CD4-positive, alpha-beta T cell treated with Interleukin-12 subunit alpha and Interleukin-12 subunit beta, for 1 hour (primary cell): Measurements from ENCODE around the gene PROB1.
"Not testable (repeated sequence)": the region's sequence is repeated elsewhere in the genome, so short reads cannot be mapped to it uniquely, and the experiment has no call there.

Experiments used
- DNase-seq: peaks from one replicate; pipeline ENCODE4 v3.0.0-alpha.2; 2020

The PROB1 gene

DNA sequence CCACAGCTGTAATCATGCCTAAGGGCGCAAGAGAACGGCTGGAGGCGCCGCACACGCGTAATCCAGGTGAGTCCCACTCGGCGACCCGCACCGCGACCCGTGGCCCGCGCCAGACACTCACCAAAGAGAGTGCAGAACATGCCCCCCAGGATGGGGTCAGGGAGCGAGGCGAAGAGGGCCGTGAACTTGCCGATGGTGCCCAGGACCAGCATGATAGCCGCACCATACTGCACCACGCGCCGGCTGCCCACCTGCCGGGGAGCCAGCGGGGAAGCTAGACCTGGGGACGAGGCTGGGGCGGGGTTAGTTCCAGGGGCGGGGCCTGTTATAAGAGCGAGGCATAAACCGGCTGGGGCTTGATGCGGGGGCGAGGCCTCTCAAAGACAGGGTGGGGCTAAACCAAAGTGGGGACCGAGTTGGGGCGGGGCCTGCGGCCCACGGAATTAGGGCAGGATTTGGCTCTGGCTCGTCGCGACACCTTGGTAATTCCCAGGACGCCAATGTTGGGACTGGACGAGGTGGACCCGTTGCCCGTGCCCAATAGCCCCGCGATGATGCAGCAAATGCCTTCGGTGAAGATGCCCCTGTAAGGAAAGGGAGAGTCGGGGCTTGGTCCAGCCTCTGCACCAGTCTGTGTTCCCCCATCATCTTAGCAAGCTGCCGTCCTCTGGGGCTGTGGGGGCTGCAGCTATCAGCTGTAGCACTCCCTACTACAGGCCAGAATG, 16.6 kb downstream of the PROB1 start:
- DNase-seq: no peak

DNA sequence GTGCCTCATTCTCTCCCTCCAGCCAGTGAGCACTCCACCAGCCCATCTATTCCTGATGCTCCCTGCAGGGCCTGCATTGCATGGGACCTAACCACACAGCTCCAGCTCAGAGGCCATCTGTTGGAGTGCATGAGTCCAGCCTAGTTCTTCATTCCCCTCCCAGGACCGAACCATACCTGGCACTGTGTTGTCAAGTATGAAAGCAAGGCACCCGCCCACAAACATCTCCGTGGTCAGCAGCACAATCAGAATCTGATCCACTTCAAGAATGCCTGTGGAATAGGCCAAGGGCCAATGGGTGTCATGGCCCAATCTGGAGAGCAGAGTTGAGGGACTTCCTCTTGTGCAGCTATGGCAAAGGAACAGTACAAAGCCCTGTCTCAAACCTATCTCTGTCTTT, 17.7 kb downstream of the PROB1 start:
- DNase-seq: no peak

DNA sequence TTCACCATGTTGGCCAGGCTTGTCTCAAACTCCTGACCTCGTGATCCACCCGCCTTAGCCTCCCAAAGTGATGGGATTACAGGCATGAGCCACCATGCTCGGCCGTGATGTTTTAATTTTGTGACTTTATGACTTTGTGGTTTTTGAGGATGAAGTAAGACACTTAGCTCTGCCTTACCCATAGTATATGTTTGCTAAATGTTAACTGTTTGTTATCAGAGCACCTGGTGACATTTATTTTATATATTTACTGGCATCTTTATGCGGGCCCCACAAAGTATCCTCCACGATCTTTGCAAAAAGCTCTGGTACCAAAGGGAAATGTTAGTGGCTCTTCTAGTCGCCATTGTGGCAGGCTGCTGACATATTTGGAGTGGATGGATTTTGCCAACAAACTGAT, 18.5 kb downstream of the PROB1 start:
- DNase-seq: no peak

DNA sequence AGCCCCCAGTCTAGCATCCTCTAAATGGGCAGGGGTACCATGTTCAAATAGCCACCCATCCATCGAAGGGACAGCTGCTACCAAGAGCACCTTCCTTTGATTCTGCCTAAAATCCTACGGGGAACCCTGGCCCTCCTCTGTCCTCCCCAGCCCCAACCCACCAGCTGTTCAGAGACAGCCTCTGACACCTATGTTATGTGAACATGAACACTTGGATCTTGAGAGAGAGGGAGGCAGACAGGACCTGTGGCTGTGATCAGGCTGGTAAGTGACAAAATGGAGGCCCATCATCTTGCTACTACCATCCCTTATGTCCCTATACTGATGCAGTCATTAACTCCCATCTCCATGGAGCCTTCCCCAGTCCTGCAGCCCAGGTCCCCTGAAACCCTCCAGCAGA, 20.0 kb downstream of the PROB1 start:
- no peak for DNase-seq

DNA sequence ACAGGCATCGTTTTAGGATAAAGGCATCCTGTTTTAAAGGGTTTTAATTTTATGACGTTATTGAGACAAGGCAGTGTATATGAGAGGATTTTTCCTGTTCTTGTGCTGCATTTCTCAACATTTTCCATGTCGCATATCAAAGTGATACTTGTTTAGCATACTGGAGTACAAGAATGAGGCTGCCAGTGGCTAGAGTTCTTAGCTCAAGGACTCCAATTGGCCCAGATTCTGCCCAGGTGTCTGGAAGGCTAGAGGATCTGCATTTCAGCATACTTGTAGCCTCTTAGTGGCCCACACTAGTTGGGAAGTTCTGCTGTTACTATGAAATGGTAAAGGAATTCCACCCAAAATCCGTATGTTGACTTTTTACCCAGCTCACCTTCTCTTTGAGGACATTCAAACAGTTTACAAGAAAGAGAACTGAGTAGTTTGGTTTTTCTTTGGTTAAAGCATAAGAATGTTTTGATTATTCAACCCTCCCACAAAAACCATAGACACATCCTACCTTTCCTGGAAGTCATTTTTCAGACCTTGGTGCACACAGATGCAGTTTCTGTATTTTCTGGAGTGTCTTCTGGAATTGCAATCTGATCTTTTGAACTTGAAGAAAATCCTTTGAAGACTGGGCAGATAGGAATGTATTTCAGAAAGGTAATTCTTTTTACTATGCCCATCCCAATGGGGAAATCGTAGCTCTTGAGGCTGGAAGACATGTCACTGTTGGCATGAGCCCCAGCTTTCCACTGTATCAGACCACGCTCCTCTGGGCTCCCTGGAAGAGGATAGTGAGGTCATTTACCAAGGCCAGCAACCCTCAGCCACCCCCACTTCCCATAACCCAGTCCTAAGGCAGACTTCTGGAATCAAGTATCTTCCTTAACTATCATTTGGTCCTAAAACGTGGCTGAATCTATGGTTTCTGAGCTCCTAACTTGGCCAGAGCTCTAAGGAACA, 23.1 kb downstream of the PROB1 start:
- DNase-seq: no peak

DNA sequence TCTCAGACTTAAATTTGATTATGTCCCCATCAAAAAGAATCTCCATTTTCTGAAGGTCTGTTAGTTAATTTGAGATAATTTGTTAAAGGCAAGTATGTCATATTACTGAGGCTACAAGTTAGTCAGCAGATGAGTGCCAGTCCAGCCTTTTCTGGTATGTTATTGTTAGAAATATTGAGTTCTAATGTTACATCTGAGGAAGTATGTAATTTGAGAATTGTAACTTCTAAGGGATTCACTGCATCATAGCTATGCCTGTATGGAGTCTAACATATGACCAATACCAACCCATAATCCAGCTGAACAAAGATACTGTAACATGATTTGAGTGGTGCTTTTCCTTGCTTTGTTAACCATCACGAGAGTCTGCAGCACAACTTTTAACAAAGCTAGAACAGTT, 25.7 kb downstream of the PROB1 start:
- DNase-seq: no peak

DNA sequence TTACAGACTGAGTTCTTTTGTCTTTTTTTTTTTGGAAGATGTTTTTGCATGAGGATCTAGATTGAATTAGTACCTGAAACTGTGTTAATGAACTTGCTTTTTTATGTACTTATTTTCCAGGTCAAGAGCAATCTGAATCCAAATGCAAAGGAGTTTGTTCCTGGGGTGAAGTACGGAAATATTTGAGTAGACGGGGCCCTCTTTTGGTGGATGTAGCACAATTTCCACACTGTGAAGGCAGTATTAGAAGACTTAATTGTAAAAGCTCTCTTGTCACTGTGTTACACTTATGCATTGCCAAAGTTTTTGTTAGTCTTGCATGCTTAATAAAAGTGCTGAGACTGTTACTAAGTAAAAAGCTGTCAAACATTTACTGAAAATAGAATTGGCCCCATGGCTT, 26.3 kb downstream of the PROB1 start:
- no peak for DNase-seq

DNA sequence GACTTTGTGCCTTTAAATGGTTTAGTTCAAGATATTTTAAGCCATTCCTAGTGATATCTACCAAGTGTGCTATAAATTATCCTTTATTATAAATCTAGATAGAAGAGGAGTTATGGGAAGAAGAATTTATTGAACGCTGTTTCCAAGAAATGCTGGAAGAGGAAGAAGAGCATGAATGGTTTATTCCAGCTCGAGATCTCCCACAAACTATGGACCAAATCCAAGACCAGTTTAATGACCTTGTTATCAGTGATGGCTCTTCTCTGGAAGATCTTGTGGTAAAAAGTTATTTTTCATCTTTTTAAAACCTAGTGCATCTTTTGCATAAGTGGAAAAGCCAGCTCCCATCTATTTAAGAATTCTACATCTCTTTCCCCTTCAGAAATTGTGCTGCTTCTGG, 30.4 kb downstream of the PROB1 start:
- no peak for DNase-seq

DNA sequence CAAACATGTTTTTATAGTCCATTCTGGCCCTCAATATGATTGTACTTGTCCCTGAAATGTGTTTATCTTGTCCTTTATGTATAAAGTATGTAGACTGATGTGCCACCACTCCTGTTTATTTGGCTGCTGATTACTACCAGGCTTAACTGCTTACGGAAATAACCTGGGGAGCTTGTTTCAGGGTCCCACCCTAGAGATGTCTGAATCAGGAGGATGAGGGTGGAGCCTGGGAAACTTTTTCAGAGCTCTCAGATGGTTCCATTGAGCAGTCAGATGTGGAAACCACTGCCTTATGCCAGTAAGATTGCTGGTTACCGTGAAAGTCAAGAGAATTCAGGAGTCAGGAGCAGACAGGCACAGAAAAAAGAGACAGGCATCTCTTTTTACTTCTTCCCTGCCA, 31.0 kb downstream of the PROB1 start:
- no peak for DNase-seq

DNA sequence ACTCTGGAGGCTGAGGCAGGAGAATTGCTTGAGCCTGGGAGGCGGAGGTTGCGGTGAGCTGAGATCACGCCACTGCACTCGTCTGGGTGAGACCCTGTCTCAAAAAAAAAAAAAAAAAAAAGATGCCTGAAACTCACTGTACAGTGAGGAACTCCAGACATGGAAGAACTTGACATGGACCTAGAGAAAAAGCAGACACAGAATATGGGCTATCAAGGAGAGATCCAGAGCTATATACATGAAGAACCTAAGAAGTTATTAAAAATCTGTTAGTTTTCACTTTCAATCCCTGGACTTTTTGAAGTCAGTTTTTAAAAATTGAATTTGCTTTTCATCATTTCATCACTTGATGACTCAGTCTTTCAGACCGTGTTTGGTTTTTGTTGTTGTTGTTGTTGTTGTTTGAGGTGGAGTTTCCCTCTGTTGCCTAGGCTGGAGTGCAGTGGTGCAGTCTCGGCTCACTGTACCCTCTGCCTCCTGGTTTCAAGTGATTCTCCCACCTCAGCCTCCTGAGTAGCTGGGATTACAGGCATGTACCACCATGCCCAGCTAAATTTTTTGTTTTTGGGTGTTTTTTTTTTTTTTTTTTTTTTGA, 33.0 kb downstream of the PROB1 start:
- no peak for DNase-seq

DNA sequence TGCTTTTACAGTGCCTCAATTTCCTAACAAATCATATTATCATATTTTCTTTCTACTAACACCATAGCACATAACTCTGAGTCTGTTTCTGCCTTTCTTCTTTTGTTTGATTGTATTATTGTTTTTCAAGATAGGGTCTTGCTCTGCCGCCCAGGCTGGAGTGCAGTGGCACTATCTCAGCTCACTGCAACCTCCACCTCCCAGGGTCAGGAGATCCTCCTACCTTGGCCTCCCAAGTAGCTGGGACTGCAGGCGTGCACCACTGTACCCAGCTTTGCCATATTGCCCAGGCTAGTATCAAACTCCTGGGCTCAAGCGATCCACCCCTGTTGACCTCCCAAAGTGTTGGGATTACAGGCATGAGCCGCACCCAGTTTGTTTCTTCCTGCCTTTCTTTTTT, 34.5 kb downstream of the PROB1 start:
- no peak for DNase-seq

DNA sequence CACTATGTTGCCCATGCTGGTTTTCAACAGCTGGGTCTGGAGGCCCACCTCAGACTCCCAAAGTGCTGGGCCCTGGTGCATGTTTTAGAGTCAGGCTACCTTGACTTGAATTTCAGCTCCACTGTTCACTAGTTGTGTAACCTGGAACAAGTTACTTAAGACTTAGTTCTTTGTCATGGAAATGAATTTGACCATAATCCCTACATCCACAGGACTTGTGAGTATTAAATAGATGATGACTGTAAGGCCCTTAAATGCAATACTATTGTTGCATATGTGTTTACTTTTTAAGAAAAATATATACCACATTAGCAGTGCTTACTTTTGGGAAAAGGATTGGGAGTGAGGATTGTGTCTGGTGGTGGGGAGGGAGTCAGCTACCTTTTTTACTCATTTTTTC, 36.8 kb downstream of the PROB1 start:
- DNase-seq: no peak

DNA sequence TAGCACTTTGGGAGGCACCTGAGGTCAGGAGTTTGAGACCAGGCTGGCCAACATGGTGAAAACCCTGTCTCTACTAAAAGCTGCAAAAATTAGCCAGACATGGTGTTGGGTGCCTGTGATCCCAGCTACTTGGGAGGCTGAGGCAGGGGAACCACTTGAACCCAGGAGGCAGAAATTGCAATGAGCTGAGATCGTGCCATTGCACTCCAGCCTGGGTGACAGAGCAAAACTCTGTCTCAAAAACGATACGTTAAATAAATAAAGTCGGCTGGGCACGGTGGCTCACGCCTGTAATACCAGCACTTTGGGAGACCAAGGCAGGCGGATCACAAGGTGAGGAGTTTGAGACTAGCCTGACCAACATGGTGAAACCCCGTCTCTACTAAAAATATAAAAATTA, 39.0 kb downstream of the PROB1 start:
- DNase-seq: not testable (repeated sequence)

DNA sequence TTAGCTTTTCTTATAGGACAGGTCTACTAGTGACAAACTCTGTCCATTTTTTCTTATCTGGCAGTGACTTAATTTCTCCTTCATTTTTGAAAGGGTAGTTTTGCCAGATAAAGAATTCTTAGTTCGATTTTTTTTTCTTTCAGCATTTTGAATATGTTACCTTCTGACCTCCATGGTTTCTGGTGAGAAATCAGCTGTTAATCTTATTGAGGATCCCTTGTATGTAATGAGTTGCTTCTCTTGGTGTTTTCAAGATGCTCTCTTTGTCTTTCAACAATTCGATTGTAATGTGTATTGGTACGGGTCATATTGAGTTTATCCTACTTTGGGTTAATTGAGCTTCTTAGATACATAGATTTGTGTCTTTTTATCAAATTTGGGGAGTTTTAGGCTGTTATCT, 40.7 kb downstream of the PROB1 start:
- DNase-seq: no peak

DNA sequence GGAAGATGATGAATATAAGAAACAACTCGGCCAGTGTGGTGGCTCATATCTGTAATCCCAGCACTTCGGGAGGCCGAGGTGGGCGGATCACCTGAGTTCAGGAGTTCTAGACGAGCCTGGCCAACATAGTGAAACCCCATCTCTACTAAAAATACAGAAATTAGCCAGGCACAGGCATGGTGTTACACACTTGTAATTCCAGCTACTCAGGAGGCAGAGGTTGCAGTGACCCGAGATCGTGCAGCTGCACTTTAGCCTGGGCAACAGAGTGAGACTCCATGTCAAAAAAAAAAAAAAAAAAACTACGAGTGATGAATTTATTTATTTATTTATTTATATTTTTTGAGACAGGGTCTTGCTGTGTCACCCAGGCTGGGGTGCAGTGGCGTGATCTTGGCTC, 47.0 kb downstream of the PROB1 start:
- DNase-seq: not testable (repeated sequence)

DNA sequence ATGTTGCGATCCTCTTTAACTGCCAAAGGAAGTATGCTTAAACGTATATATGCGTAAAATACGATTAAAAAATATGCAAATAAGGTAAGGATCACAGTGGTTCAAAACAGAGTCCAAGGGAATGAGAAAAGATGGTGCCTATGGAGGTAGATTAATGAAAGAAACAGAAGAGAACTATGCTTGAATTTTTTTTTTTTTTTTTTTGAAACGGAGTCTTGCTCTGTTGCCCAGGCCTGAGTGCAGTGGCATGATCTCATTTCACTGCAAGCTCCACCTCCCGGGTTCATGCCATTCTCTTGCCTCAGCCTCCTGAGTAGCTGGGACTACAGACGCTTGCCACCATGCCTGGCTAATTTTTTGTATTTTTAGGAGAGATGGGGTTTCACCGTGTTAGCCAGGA, 49.5 kb downstream of the PROB1 start:
- not testable (repeated sequence) for DNase-seq

DNA sequence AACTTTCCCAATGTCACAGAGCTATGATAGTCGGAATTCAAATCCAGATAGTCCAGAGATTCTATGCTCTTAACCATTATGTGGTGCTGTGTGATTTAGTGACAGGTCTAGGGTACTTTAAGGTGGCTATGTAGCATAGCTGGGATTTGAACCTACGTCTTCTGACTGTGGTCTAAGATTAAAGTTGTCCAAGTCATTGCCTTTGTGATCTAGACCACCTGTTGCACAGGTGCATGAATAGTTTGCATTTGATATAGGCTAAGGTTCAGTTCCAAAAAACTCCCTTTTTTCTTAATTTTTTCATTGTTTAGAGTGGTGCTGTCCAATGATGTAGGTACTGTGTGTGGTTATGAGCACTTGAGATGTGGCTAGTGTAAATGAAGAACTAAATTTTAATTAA, 50.7 kb downstream of the PROB1 start:
- no peak for DNase-seq

DNA sequence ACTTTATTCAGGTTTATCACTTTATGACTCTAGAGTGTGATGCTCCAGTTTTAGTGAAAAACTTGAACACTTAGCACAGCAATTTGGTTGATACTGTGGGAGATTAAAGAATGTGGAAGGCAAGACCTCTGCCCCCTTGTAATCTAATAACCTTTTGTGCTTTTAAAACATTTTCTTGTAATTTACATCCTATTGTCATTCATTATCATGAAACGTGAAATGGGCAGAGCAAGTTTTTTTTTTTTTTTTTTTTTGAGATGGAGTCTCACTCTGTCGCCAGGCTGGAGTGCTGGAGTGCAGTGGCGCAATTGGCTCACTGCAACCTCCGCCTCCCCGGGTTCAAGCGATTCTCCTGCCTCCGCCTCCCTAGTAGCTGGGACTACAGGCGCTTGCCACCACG, 51.4 kb downstream of the PROB1 start:
- DNase-seq: no peak

DNA sequence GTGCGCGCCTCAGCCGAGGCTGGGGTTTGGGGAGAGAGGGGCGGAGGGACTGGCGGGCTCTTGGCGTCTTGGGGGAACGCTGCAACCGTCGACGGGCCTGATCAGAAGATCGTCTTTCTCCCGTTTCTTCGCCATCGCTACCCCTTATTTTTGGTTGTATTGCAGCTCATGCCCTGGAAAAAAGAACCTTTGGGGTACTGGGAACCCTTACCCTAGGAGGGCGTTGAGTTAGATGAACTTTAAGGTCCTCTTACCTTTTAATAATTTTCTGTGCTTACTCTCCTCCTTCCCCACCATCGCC, 52.5 kb downstream of the PROB1 start:
- DNase-seq: no peak

DNA sequence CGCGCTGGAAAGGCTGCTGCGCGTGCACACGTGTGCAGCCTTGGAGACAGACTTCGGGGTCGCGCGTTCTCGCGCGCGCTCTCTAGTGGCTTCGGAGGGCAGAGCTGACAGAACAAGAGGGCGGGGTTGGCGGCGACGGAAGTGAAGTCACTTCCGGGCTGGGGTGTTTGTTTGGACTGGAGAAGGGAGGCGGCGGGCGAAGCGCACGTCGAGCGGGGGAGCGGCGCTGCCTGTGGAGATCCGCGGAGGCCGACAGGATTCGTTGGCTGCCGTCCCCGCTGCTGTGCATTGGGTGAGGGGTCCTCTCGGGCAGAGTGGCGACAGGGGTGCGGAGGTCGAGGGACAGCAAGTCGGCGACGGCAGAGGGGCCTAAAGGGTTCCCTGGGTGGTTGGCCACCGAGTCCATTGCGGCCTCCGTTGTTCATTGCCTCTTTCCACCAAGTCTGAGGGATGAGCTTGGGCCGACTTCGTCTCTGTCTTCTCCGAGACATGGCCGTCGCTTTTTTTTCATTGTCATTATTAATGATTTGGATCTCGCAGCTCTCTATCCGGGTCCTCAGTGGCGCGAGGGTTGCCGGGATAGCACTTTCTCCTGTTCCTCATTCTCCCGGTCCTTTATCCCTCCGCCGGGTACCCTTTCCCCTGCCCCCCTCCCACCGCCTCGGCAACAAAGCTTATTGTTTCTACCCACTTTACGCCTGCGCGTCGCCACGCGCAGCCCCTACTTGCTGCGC, 53.0 kb downstream of the PROB1 start, which contains the start of gene PAIP2:
Gene PAIP2, plus strand, starts transcription at position 166 of the 734 bp plus-strand sequence. CDS start 21,931 bp downstream, outside the sequence.
- peak; percentile 98 for DNase-seq

DNA sequence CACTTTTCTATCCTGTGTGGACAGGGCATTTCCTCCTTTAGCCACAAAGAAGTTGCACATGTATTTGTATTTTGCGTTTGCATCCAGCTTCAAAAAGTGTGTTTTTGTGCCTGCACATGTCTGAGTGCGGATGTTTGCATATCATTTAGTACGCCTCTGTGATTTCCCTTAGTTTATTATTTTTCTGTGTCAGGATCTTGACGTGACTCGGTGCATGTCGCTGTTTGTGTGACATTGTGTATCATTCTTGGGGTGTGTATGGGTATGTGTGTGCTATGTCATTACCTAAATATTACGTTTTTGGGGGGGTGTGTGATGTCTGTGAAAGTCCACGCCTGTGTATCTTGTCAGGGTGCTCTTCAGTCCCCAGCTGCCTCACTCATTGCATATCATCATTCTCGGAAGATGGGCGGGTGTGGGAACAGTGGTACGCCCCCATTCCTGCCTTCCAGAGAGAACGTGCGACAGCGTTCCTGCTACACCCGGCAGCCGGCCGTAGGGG, 53.7 kb downstream of the PROB1 start:
- no peak for DNase-seq
